ENCODE data around the gene DCLK1. TPM values are rescaled to one million over a fixed set of nuclear protein-coding genes. Genes with fewer than 3 reads are reported as not detected.

The DCLK1 gene
- total RNA-seq, 4 donors from 2014 or later = 11.7 to 51.4 (median 15.8) TPM

- WGBS = 78% methylated on average over 4 of the region's 4 CpGs
- Histone ChIP-seq H3K36me3 (no peaks in the 10 kb centered on the region), H3K27me3 (no peaks in the 10 kb centered on the region), H3K4me1 (no peaks in the 10 kb centered on the region), H3K9me3 (no peaks in the 10 kb centered on the region), H3K4me3 (no peak overlapping the region), H3K27ac (no peak overlapping the region)
- no peak for DNase-seq (ENCODE audit: low spot score in 2 of 2)
- TF ChIP-seq CTCF (IDR thresholded peaks at IDR 0.05) (no peak), POLR2AphosphoS5 (IDR thresholded peaks at IDR 0.05) (no peak), EP300 (IDR thresholded peaks at IDR 0.05) (no peak), POLR2A (IDR thresholded peaks at IDR 0.05) (no peak)
Observed at GRCh38 chr13:35909091-35909490, 222.1 kb downstream of the DCLK1 start.

GRCh38 chr13:35908226-35908625 lies 223.0 kb downstream of the DCLK1 start:
- Histone ChIP-seq H3K4me1 (no peaks in the 10 kb centered on the region), H3K36me3 (no peaks in the 10 kb centered on the region), H3K4me3 (no peak overlapping the region), H3K27me3 (no peaks in the 10 kb centered on the region), H3K27ac (no peak overlapping the region), H3K9me3 (no peaks in the 10 kb centered on the region)
- WGBS = 97% methylated on average over 1 of the region's 1 CpG
- DNase-seq (ENCODE audit: low spot score in 2 of 2) = no peak
- TF ChIP-seq POLR2AphosphoS5 (IDR thresholded peaks at IDR 0.05) (no peak), POLR2A (IDR thresholded peaks at IDR 0.05) (no peak), CTCF (IDR thresholded peaks at IDR 0.05) (no peak), EP300 (IDR thresholded peaks at IDR 0.05) (no peak)

GRCh38 chr13:35906636-35907035 lies 224.5 kb downstream of the DCLK1 start:
- H3K27me3 ChIP-seq = no peaks in the 10 kb centered on the region
- H3K4me1 ChIP-seq = no peaks in the 10 kb centered on the region
- no peaks in the 10 kb centered on the region for H3K9me3 ChIP-seq
- H3K4me3 ChIP-seq = no peak overlapping the region
- no peaks in the 10 kb centered on the region for H3K36me3 ChIP-seq
- H3K27ac ChIP-seq = no peak overlapping the region
- TF ChIP-seq CTCF (IDR thresholded peaks at IDR 0.05) (no peak), POLR2AphosphoS5 (IDR thresholded peaks at IDR 0.05) (no peak)
- WGBS = 77% methylated on average over 4 of the region's 4 CpGs
- DNase-seq (ENCODE audit: low spot score in 2 of 2) = no peak

- Histone ChIP-seq H3K4me3 (no peak overlapping the region), H3K9me3 (no peaks in the 10 kb centered on the region), H3K4me1 (no peaks in the 10 kb centered on the region), H3K27me3 (no peaks in the 10 kb centered on the region), H3K36me3 (no peaks in the 10 kb centered on the region), H3K27ac (no peak overlapping the region)
- no peak for TF ChIP-seq EP300 (IDR thresholded peaks at IDR 0.05)
- no peak for TF ChIP-seq POLR2AphosphoS5 (IDR thresholded peaks at IDR 0.05)
- TF ChIP-seq POLR2A (IDR thresholded peaks at IDR 0.05) = no peak
- TF ChIP-seq CTCF (IDR thresholded peaks at IDR 0.05) = no peak
- DNase-seq (ENCODE audit: low spot score in 2 of 2) = no peak
- WGBS = 48% methylated on average over 1 of the region's 1 CpG
Observed at GRCh38 chr13:35903075-35903474, 228.1 kb downstream of the DCLK1 start.

- no peak overlapping the region for H3K27ac ChIP-seq
- H3K27me3 ChIP-seq = no peaks in the 10 kb centered on the region
- no peak for TF ChIP-seq POLR2A (IDR thresholded peaks at IDR 0.05)
- TF ChIP-seq POLR2AphosphoS5 (IDR thresholded peaks at IDR 0.05) = no peak
- TF ChIP-seq CTCF (IDR thresholded peaks at IDR 0.05) = no peak
- no peak for TF ChIP-seq EP300 (IDR thresholded peaks at IDR 0.05)
- H3K4me1 ChIP-seq = no peaks in the 10 kb centered on the region
- no peak overlapping the region for H3K4me3 ChIP-seq
- no peaks in the 10 kb centered on the region for H3K36me3 ChIP-seq
- no peaks in the 10 kb centered on the region for H3K9me3 ChIP-seq
- WGBS = 79% methylated on average over 1 of the region's 1 CpG
- no peak for DNase-seq (ENCODE audit: low spot score in 2 of 2)
Observed at GRCh38 chr13:35898041-35898440, 233.1 kb downstream of the DCLK1 start.

Measured in suprapubic skin (tissue), 4 donors.